Measurements from ENCODE around the gene SYNE1.

SYNE1 gene

GRCh38 chr6:152268846-152269442, 368.2 kb downstream of the SYNE1 start:
- no peak for DNase-seq

DNA sequence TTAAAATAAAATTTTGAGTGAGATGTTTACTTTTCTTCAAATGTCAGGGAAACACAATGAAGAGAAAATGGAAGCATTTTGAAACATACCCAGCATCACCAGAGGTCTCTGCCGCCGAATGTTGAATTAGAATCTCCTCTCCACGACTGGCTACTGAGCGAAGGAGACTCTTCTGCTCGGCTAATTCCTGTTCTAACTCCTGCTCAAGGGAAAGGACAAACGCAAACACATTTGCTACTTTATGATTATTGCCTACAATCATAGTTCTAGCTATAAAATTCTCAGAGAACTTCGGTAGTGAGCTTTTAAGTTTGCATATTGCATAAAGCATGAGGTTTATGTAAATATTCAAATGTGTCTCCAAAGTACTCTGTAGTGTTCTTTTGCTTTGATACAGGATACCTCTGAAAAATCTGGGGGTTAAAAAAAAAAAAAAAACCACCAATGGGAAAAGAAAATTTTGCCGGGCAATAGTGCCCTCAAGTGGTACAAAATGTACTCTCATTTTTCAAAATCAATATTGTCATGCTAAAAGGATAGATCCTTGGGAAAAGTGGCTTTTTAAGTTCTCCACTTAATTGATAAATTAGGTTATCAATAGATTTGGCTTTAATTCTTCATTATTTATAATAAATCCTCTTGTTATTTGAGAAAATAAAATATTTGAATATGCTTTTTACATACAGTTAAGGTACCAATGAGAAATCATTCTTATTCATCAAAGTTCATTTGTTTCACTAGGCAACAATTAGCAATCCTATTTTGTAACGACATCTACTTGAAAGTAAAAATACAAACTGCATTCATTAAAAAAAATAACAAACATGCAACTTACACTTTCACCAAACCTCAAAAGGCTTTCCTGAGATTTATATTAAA, 369.0 kb downstream of the SYNE1 start:
- peak; percentile 38 for DNase-seq

GRCh38 chr6:152265651-152266050, 371.5 kb downstream of the SYNE1 start:
- no peak for DNase-seq

DNA sequence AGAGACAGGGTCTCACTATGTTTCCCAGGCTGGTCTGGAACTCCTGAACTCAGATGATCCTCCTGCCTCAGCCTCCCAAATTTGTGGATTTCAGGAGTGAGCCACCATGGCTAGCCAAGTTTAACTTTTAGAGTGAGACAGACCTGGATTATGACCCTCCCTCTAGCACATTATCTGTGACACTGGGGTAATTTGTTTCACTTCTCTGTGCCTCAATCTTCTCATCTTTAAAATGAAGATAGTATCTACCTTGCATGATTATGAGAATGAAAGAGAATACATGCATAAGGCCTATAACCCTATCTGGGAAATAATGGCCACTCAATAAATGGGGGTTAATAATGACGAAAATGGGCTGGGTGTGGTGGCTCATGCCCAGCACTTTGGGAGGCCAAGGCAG, 373.6 kb downstream of the SYNE1 start:
- no peak for DNase-seq

DNA sequence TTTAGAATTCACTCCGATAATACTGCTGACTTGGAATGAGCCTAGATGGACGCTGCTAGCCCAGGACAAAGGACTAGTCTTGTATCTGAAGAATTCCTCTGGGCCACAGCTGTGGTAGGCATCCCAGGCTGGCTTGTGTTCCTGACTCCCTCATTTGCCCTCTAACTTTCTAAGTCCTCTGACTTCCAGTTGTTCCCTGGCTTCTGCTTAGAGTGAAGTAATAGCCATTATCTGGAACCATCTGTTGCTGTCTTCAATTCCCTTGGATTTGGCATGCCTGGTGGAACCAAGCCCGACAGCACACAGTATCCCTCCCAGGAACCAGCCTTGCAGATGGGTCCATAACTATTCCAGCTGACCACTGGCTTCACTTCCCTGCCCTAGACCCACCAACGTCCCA, 376.0 kb downstream of the SYNE1 start:
- no peak for DNase-seq

- DNase-seq, result no peak
Observed at GRCh38 chr6:152259234-152259633, 377.9 kb downstream of the SYNE1 start.

DNA sequence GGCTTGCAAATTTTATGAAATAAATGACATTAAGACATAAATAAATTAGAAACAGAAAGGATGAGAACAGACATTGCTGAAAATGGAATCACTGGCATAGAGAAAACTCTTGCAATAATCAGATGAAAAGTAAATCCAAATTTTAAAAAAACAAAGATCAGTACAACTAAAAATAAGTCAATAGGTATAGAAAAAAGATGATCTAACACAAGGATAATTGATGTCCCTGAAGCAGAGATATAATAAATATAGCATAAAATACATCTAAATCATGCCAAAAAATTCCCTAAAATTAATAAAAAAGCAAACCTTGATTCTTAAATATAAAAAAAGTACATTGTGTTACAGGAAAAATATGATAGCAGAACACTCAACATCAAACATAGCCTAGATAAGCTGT, 379.6 kb downstream of the SYNE1 start:
- no peak for DNase-seq

- DNase-seq, result no peak
Observed at GRCh38 chr6:152250127-152250526, 387.0 kb downstream of the SYNE1 start.

DNA sequence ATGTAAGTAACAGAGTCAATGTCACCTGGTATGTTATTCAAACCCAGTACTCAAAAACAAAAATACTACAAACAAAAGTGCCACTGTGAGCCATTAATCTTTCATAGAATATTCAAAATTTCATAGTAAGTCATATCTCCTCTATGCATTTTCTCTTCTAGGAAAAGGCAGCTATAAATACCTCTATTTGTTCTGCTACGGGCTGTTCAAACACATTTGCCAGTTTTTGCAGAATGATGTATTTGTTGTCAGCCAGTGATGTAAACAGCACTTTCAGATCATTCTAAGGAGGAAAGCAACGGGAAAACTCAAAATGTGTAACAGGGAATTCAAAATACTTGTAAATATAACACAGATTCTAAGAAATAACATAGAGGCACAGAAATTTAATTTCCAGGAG, 388.2 kb downstream of the SYNE1 start:
- DNase-seq, result no peak

- DNase-seq, result no peak
Observed at GRCh38 chr6:152246554-152247337, 390.4 kb downstream of the SYNE1 start.

DNA sequence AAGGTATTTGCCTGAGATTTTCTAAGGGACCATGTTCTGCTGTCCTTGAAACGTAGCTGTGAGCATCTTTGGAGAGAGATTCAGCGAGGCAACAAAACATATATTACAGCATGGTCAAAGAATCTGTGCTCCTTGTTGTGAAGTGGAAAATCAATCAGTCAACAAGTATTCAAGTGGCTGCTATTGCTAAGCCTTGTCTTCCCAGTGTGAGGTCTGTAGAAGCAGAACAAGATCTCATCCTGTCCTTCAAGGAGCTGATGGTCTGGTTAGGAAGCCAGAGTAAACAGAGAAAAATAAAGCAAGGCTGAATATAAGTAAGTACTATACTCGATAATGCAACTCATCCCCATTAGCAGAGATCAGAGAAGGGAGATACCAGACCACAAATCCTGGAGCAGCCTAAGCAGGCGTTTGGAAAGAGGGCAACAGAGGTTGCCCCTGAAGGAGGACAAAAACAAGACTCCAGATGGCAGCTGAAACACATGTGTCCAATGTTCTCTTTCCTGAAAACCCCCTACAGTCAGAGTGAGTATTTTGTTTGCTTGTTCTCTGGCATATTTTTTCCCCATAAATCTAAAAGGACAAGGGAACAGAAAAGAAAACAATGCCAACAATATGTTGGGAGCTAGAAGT, 392.0 kb downstream of the SYNE1 start:
- no peak for DNase-seq

- DNase-seq, result no peak
Observed at GRCh38 chr6:152241013-152241766, 396.0 kb downstream of the SYNE1 start.

- DNase-seq, result no peak
Observed at GRCh38 chr6:152240436-152240835, 396.7 kb downstream of the SYNE1 start.

DNA sequence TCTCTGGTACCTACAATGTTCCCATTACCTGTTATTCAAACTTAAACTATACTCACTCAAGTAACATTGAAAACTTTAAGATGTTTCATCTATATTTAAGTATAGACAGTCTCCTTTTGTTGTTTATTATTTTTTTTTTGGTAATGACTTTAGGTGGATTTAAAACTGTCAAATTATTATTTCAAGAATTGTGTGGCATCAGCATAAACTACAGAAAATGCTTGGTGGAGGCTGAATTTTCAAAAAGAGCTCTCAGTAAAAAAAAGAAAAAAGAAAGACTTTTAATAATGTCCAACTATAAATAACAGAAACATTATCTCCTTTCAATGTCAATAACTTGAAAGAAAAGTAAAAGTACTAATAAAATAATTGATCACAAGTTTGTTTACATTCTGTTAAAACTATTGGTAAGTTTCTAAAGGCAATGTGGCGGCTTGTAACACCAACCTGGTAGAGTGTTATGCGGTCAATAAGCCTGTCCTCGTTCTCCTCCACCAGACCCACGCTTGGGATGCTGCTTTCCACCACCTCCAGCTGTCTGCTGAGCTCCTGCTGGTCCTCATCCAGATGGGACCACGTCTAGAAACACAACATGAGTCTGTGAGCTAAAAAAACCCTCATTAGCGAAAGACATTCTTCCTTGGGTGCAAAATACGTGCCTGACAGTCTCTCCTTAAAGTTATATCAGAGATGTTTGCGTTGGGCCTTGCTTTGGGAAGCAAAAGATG, 400.6 kb downstream of the SYNE1 start:
- no peak for DNase-seq

GRCh38 chr6:152233547-152234320, 403.4 kb downstream of the SYNE1 start:
- no peak for DNase-seq

- peak; percentile 31 for DNase-seq
Observed at GRCh38 chr6:152232501-152233151, 404.5 kb downstream of the SYNE1 start.

DNA sequence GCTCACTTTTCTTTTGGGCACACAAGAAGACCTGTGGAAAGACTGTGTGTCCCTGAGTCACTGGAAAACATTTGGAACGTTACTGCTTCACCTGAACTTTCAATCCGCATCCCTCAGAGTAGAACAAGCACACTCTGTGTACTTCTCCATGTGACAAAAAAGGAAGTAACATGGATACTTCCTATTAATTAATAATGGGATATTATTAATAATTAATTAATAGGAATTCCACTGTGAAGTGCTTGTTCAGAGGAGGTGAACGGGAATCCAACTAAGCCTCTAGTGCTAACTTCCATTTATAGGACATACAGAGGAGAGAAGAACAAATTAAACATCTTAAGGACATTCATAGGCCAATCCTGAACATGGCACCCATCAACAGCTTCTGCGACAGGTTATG, 407.8 kb downstream of the SYNE1 start:
- DNase-seq, result no peak

DNA sequence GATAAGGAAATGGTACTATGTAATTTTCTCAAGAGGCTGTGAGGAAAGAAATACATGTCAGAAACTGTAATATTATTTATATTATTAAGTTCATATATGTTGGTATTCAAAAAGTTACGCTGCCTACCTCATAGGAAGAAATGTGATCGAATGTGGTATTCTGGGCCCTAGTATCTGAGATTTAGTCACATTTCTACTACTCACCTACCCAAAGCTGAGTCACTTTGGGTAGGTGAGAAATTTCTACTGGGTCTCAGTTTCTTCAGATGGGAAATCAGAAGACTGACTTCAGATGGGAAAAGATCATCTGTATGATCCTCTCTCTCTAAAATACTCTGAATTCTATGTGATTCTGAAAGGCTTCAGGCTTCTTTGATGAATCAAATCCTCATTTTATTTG, 411.0 kb downstream of the SYNE1 start:
- no peak for DNase-seq

- DNase-seq, result no peak
Observed at GRCh38 chr6:152225241-152225934, 411.8 kb downstream of the SYNE1 start.

GRCh38 chr6:152223636-152224035, 413.5 kb downstream of the SYNE1 start:
- DNase-seq, result no peak

All from stimulated activated CD8-positive, alpha-beta memory T cell treated with anti-CD3 and anti-CD28 coated beads, Interleukin-4, amount 100 ng/mL, for 48 hours (primary cell).